ENCODE data around the gene CLEC4D. TPM values are rescaled to one million over a fixed set of nuclear protein-coding genes. Genes with fewer than 3 reads are reported as not detected.

The CLEC4D gene
- total and polyA plus RNA-seq, 2 donors: 0.33 to 0.41 TPM

DNA sequence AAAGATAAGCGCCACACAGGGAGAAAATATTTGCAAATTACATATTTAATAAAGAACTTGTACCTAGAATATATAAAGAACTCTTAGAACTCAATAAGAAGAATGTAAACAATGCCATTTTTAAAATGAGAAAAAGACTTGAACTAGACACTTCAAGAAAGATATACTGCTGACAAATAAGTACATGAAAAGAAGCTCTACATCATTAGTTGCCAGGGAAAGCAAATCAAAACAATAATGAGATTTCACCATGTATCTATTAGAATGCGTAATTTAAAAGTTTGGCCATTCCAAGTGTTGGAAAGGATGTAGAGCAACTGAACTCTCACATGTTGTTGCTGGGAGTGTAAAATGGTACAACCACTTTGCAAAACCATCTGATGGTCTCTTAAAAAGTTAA lies 34.3 kb downstream of the CLEC4D start:
- WGBS: 96% methylated on average over 2 of the region's 2 CpGs
- Histone ChIP-seq H3K36me3 (ENCODE audit: control insufficient read depth in 2 of 2, insufficient read depth in 2 of 2, low read length in 1 of 2) (no peaks in the 10 kb centered on the region), H3K27ac (ENCODE audit: low read depth in 1 of 2, low read length in 1 of 2) (no peak overlapping the region), H3K9me3 (ENCODE audit: control insufficient read depth in 2 of 2, insufficient read depth in 1 of 2, low read length in 1 of 2) (no peaks in the 10 kb centered on the region), H3K4me1 (ENCODE audit: control insufficient read depth in 2 of 2, insufficient read depth in 2 of 2, low read length in 2 of 2) (no peaks in the 10 kb centered on the region), H3K27me3 (ENCODE audit: control insufficient read depth in 2 of 2, insufficient read depth in 1 of 2, low read length in 1 of 2) (no peaks in the 10 kb centered on the region), H3K4me3 (ENCODE audit: low read length in 2 of 2) (no peak overlapping the region)
- DNase-seq (ENCODE audit: low read depth in 6 of 9, low spot score in 9 of 9): no peak

DNA sequence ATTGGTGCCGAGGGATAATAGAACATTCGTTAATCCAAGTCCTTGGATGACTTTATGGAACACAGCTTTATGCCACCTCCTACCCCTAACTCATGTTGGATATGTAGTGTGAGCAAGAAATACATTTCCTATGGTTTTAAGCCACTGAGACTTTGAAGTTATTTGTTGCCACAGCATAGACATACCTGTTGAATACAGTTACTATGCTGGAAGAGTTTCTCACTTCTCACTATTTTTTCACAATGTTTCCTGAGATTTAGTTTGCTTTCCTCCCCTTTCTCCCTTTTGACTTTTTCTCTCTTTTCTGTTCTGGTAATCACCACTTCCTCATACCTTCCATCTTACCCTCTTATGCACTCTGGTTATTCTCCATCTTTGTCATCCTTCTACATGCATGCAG lies 34.9 kb downstream of the CLEC4D start:
- no peaks in the 10 kb centered on the region for H3K9me3 ChIP-seq (ENCODE audit: control insufficient read depth in 2 of 2, insufficient read depth in 1 of 2, low read length in 1 of 2)
- 97% methylated on average over 2 of the region's 2 CpGs for WGBS
- DNase-seq (ENCODE audit: low read depth in 6 of 9, low spot score in 9 of 9): no peak
- no peak overlapping the region for H3K4me3 ChIP-seq (ENCODE audit: low read length in 2 of 2)
- H3K27me3 ChIP-seq (ENCODE audit: control insufficient read depth in 2 of 2, insufficient read depth in 1 of 2, low read length in 1 of 2): no peaks in the 10 kb centered on the region
- no peaks in the 10 kb centered on the region for H3K36me3 ChIP-seq (ENCODE audit: control insufficient read depth in 2 of 2, insufficient read depth in 2 of 2, low read length in 1 of 2)
- no peaks in the 10 kb centered on the region for H3K4me1 ChIP-seq (ENCODE audit: control insufficient read depth in 2 of 2, insufficient read depth in 2 of 2, low read length in 2 of 2)
- no peak overlapping the region for H3K27ac ChIP-seq (ENCODE audit: low read depth in 1 of 2, low read length in 1 of 2)

DNA sequence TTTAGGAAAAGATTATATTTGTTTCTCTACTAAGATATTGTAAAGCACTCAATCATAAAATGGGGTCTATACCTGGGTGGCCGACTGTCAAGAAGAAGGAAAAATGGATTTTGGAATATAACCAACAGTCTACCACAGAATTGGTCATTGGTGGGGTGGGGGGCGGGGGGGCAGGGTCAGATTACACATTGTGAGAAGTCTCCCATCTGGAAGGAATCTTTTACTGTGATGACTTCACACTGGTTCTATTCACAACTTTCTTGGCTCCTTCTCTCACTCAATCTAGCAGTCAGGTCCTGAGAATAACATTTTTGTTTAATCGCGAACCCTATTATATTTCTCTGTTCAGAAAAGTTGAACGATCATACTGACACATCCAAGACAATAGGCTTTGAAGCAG lies 36.1 kb downstream of the CLEC4D start:
- H3K4me3 ChIP-seq (ENCODE audit: low read length in 2 of 2): no peak overlapping the region
- no peaks in the 10 kb centered on the region for H3K9me3 ChIP-seq (ENCODE audit: control insufficient read depth in 2 of 2, insufficient read depth in 1 of 2, low read length in 1 of 2)
- no peaks in the 10 kb centered on the region for H3K27me3 ChIP-seq (ENCODE audit: control insufficient read depth in 2 of 2, insufficient read depth in 1 of 2, low read length in 1 of 2)
- DNase-seq (ENCODE audit: low read depth in 6 of 9, low spot score in 9 of 9): no peak
- H3K36me3 ChIP-seq (ENCODE audit: control insufficient read depth in 2 of 2, insufficient read depth in 2 of 2, low read length in 1 of 2): no peaks in the 10 kb centered on the region
- H3K4me1 ChIP-seq (ENCODE audit: control insufficient read depth in 2 of 2, insufficient read depth in 2 of 2, low read length in 2 of 2): no peaks in the 10 kb centered on the region
- H3K27ac ChIP-seq (ENCODE audit: low read depth in 1 of 2, low read length in 1 of 2): no peak overlapping the region
- WGBS: 87% methylated on average over 5 of the region's 5 CpGs

DNA sequence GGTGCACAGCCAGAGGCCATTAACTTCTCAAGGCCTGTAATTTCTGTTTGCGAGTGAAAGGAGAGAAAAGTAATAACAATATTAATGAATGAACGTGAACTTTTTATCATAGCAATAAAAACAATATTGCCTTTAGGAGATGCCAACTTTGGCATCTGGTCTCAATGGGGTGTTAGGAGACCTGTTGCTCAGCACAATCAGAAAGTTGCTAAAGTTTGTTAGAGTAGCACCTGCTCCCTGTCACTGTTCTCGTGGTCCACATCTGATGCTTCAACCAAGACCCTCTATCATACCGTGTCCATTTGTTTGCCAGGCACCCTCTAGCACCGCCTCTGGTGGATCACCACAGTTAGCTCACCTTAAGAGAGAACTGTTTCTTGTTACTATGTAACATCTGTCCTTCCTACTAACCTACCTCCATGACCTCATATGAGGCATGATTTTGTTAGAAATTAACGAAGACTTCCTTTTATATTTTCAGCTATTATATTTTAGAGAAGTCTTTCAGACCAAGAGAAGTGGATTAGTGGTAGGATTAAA lies 39.9 kb downstream of the CLEC4D start:
- 93% methylated on average over 6 of the region's 6 CpGs for WGBS
- H3K36me3 ChIP-seq (ENCODE audit: control insufficient read depth in 2 of 2, insufficient read depth in 2 of 2, low read length in 1 of 2): no peaks in the 10 kb centered on the region
- DNase-seq (ENCODE audit: low read depth in 6 of 9, low spot score in 9 of 9): no peak

DNA sequence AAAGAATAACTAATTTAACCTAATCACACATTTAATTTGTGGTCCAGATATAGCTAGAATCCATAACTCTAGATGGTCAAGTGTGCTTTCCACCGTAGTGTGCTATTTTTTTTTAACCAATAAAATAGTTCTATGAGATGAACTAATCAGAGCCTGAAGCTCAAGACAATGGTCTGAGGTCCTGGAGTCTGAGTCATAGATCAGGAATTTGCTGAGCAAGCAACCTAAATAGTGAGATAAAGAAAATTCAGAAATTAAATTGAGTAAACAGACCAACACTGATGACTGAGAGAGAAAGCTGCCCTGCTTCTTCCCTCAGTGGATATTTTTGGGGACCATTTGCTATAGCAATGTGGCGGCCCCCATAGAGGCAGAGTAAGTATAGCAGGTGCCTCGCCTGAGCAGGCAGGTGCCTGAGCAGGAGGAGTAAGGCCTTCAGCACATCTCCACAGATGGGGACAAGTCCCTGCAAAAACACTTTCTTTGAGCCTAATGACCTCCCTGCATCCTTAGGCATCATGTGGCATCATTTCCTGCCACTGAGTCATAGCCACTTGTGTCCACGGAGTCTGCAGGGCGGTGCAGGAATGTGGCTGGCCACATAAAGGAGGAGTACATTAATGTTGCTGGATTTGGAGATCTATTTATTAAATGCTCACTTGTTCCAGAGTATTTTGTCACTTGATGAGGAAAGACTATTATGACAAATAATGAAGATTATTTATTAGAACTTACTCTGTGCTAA lies 41.3 kb downstream of the CLEC4D start:
- no peaks in the 10 kb centered on the region for H3K36me3 ChIP-seq (ENCODE audit: control insufficient read depth in 2 of 2, insufficient read depth in 2 of 2, low read length in 1 of 2)
- DNase-seq (ENCODE audit: low read depth in 6 of 9, low spot score in 9 of 9): no peak
- no peak overlapping the region for H3K27ac ChIP-seq (ENCODE audit: low read depth in 1 of 2, low read length in 1 of 2)
- no peaks in the 10 kb centered on the region for H3K4me1 ChIP-seq (ENCODE audit: control insufficient read depth in 2 of 2, insufficient read depth in 2 of 2, low read length in 2 of 2)
- WGBS: 97% methylated on average over 5 of the region's 5 CpGs
- H3K27me3 ChIP-seq (ENCODE audit: control insufficient read depth in 2 of 2, insufficient read depth in 1 of 2, low read length in 1 of 2): no peaks in the 10 kb centered on the region
- H3K9me3 ChIP-seq (ENCODE audit: control insufficient read depth in 2 of 2, insufficient read depth in 1 of 2, low read length in 1 of 2): no peaks in the 10 kb centered on the region
- no peak overlapping the region for H3K4me3 ChIP-seq (ENCODE audit: low read length in 2 of 2)

More for the DNA sequence above, 39.9 kb downstream of the CLEC4D start:
- no peak overlapping the region for H3K27ac ChIP-seq (ENCODE audit: low read depth in 1 of 2, low read length in 1 of 2)
- H3K27me3 ChIP-seq (ENCODE audit: control insufficient read depth in 2 of 2, insufficient read depth in 1 of 2, low read length in 1 of 2): no peaks in the 10 kb centered on the region
- no peaks in the 10 kb centered on the region for H3K9me3 ChIP-seq (ENCODE audit: control insufficient read depth in 2 of 2, insufficient read depth in 1 of 2, low read length in 1 of 2)
- no peaks in the 10 kb centered on the region for H3K4me1 ChIP-seq (ENCODE audit: control insufficient read depth in 2 of 2, insufficient read depth in 2 of 2, low read length in 2 of 2)
- no peak overlapping the region for H3K4me3 ChIP-seq (ENCODE audit: low read length in 2 of 2)

DNA sequence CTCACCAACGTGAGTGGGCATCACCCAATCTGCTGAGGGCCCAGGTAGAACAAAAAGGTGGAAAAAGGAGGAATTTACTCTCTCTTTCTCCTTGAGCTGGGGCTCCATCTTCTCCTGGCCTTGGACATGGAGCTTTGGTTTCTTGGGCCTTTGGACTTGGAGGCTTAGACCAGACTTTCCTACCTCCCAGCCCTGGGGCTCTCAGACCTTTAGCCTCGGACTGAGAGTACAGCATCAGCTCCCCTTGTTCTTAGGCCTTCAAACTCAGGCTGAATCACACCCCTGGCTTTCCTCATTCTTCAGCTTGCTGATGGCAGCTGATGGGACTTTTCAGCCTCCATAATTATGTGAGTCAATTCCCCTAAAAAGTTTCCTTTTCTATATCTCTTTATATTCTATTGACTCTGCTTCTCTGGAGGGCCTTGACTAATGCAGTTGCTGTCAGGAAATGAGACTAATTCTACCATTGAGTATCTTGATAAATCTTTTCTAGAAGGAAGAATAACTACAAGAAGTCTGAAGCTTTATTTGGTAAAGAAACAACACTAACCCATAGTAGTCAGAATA lies 43.3 kb downstream of the CLEC4D start:
- no peaks in the 10 kb centered on the region for H3K4me1 ChIP-seq (ENCODE audit: control insufficient read depth in 2 of 2, insufficient read depth in 2 of 2, low read length in 2 of 2)
- no peaks in the 10 kb centered on the region for H3K36me3 ChIP-seq (ENCODE audit: control insufficient read depth in 2 of 2, insufficient read depth in 2 of 2, low read length in 1 of 2)
- no peak overlapping the region for H3K27ac ChIP-seq (ENCODE audit: low read depth in 1 of 2, low read length in 1 of 2)
- DNase-seq (ENCODE audit: low read depth in 6 of 9, low spot score in 9 of 9): no peak
- no peaks in the 10 kb centered on the region for H3K9me3 ChIP-seq (ENCODE audit: control insufficient read depth in 2 of 2, insufficient read depth in 1 of 2, low read length in 1 of 2)
- WGBS: 95% methylated on average over 2 of the region's 2 CpGs
- H3K27me3 ChIP-seq (ENCODE audit: control insufficient read depth in 2 of 2, insufficient read depth in 1 of 2, low read length in 1 of 2): no peaks in the 10 kb centered on the region
- H3K4me3 ChIP-seq (ENCODE audit: low read length in 2 of 2): no peak overlapping the region

DNA sequence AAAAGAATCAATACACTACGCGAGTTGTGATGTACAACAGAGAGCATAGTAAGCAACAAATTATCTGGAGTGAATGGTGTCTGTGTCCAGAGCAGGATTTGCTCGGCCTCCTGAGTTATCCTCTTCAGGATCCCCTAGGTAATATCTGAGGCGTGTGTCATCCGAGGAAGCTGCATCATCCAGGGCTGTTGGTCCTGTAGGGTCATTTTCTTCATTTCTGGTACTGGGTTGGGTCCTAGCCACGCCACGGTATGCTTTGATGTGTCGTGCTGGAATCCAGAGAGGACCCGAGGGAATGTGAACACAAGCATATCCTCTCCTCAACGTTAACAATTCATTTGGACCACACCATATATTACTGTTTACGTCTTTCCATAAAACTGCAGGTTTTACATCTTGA lies 46.4 kb downstream of the CLEC4D start:
- Histone ChIP-seq H3K27me3 (ENCODE audit: control insufficient read depth in 2 of 2, insufficient read depth in 1 of 2, low read length in 1 of 2) (peaks cover 0 to 2% of the 10 kb centered on the region in 2 donors), H3K9me3 (ENCODE audit: control insufficient read depth in 2 of 2, insufficient read depth in 1 of 2, low read length in 1 of 2) (peaks cover 0 to 5% of the 10 kb centered on the region in 2 donors), H3K4me1 (ENCODE audit: control insufficient read depth in 2 of 2, insufficient read depth in 2 of 2, low read length in 2 of 2) (no peaks in the 10 kb centered on the region), H3K4me3 (ENCODE audit: low read length in 2 of 2) (no peak overlapping the region), H3K36me3 (ENCODE audit: control insufficient read depth in 2 of 2, insufficient read depth in 2 of 2, low read length in 1 of 2) (no peaks in the 10 kb centered on the region), H3K27ac (ENCODE audit: low read depth in 1 of 2, low read length in 1 of 2) (no peak overlapping the region)
- 94% methylated on average over 11 of the region's 11 CpGs for WGBS
- no peak for DNase-seq (ENCODE audit: low read depth in 6 of 9, low spot score in 9 of 9)

DNA sequence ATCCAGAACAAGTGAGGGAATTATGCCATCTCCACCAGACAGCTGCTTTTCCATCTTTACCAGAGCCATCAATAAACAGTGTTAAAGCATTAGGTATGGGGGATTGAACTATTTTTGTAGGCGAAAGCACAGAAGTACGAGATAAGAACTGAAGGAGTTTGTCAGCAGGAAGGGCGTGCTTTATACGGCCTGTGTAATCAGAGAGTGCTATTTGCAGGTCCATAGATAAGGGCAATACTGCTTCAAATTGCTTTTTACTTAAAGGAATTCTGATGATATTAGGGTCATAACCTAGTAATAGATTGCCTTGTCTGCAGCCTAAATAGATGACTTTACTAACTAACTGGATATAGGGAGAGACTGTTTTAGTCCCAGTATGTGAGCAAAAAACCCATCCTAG lies 47.7 kb downstream of the CLEC4D start:
- WGBS: 97% methylated on average over 4 of the region's 4 CpGs
- no peaks in the 10 kb centered on the region for H3K36me3 ChIP-seq (ENCODE audit: control insufficient read depth in 2 of 2, insufficient read depth in 2 of 2, low read length in 1 of 2)
- peaks cover 0 to 6% of the 10 kb centered on the region in 2 donors for H3K9me3 ChIP-seq (ENCODE audit: control insufficient read depth in 2 of 2, insufficient read depth in 1 of 2, low read length in 1 of 2)
- H3K4me1 ChIP-seq (ENCODE audit: control insufficient read depth in 2 of 2, insufficient read depth in 2 of 2, low read length in 2 of 2): no peaks in the 10 kb centered on the region
- no peak overlapping the region for H3K27ac ChIP-seq (ENCODE audit: low read depth in 1 of 2, low read length in 1 of 2)
- H3K4me3 ChIP-seq (ENCODE audit: low read length in 2 of 2): no peak overlapping the region
- peaks cover 0 to 2% of the 10 kb centered on the region in 2 donors for H3K27me3 ChIP-seq (ENCODE audit: control insufficient read depth in 2 of 2, insufficient read depth in 1 of 2, low read length in 1 of 2)
- no peak for DNase-seq (ENCODE audit: low read depth in 6 of 9, low spot score in 9 of 9)

DNA sequence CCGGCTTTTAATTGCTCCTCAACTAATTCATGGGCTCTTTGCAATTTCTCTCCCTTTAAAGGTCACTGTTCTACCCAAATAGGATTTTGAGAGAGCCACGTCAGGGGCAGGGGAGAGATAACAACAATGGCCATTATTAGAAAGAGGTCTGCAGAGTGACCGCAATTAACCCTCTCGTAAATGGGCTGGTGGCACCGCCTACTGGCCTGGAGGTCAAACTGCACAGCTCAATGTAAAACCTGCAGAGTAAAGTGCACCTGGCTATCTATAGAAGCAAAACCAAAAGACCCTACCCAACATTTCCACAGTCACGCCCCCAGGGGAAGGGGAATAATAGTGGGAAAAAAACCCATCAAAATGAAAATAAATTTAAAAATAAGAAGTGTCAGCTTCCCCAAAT lies 49.0 kb downstream of the CLEC4D start:
- no peak overlapping the region for H3K27ac ChIP-seq (ENCODE audit: low read depth in 1 of 2, low read length in 1 of 2)
- no peak for DNase-seq (ENCODE audit: low read depth in 6 of 9, low spot score in 9 of 9)
- H3K4me1 ChIP-seq (ENCODE audit: control insufficient read depth in 2 of 2, insufficient read depth in 2 of 2, low read length in 2 of 2): no peaks in the 10 kb centered on the region
- WGBS: 81% methylated on average over 6 of the region's 6 CpGs
- peaks cover 0 to 10% of the 10 kb centered on the region in 2 donors for H3K9me3 ChIP-seq (ENCODE audit: control insufficient read depth in 2 of 2, insufficient read depth in 1 of 2, low read length in 1 of 2)
- no peak overlapping the region for H3K4me3 ChIP-seq (ENCODE audit: low read length in 2 of 2)
- H3K36me3 ChIP-seq (ENCODE audit: control insufficient read depth in 2 of 2, insufficient read depth in 2 of 2, low read length in 1 of 2): no peaks in the 10 kb centered on the region
- peaks cover 0 to 2% of the 10 kb centered on the region in 2 donors for H3K27me3 ChIP-seq (ENCODE audit: control insufficient read depth in 2 of 2, insufficient read depth in 1 of 2, low read length in 1 of 2)
